ENCODE data around the gene KIF5C.
A peak's percentile ranks its signal among the peaks of the same experiment; 100 is the strongest.

The KIF5C gene

GRCh38 chr2:148866091-148866490 is 8.9 kb upstream of the KIF5C start:
- CTCF ChIA-PET = no interaction called here
- Histone ChIP-seq H3K4me1 (ENCODE audit: control insufficient read depth, insufficient read depth, low read length) (no peaks in the 10 kb centered on the region), H3K9me3 (ENCODE audit: control insufficient read depth, insufficient read depth, low read depth, low read length) (no peaks in the 10 kb centered on the region), H3K27ac (ENCODE audit: extremely low read depth, low read depth, low read length) (no peak overlapping the region), H3K4me3 (ENCODE audit: low read depth, low read length) (no peak overlapping the region), H3K36me3 (ENCODE audit: control insufficient read depth in 2 of 2, insufficient read depth in 1 of 2, low read length in 2 of 2) (no peaks in the 10 kb centered on the region)
- POLR2A ChIA-PET = no interaction called here
- no peak for TF ChIP-seq ZNF777 (tag by site-specific recombination; IDR thresholded peaks at IDR 0.05; ENCODE audit: borderline replicate concordance)
- TF ChIP-seq ZNF211 (tag by site-specific recombination; IDR thresholded peaks at IDR 0.05; ENCODE audit: low read depth) = no peak
- no peak for TF ChIP-seq ZNF214 (tag by site-specific recombination; IDR thresholded peaks at IDR 0.05; ENCODE audit: borderline replicate concordance)
- TF ChIP-seq ZBTB49 (tag by site-specific recombination; IDR thresholded peaks at IDR 0.05; ENCODE audit: low read depth) = no peak
- TF ChIP-seq IKZF3 (tag by site-specific recombination; IDR thresholded peaks at IDR 0.05) = no peak
- no peak for TF ChIP-seq ZNF707 (tag by site-specific recombination; IDR thresholded peaks at IDR 0.05)

GRCh38 chr2:148867079-148867769 is 7.8 kb upstream of the KIF5C start:
- H3K4me3 ChIP-seq (ENCODE audit: low read depth, low read length) = no peak overlapping the region
- POLR2A ChIA-PET = no interaction called here
- H3K27ac ChIP-seq (ENCODE audit: extremely low read depth, low read depth, low read length) = no peak overlapping the region
- CTCF ChIA-PET = interaction anchor here (0.5 to 0.7 kb wide), 3 partner anchors 10 to 897 kb away, joined by 3 to 4 read pairs (median 3); no protein-coding TSS in a partner anchor
- H3K36me3 ChIP-seq (ENCODE audit: control insufficient read depth in 2 of 2, insufficient read depth in 1 of 2, low read length in 2 of 2) = no peaks in the 10 kb centered on the region
- TF ChIP-seq KLF7 (tag by site-specific recombination; IDR thresholded peaks at IDR 0.05; ENCODE audit: borderline replicate concordance) (no peak), KLF1 (tag by site-specific recombination; IDR thresholded peaks at IDR 0.05) (no peak), ZNF843 (tag by site-specific recombination; IDR thresholded peaks at IDR 0.05) (no peak), ZNF830 (tag by site-specific recombination; IDR thresholded peaks at IDR 0.05; ENCODE audit: low read depth) (no peak), ZBTB48 (tag by site-specific recombination; IDR thresholded peaks at IDR 0.05) (no peak), RBAK (tag by site-specific recombination; IDR thresholded peaks at IDR 0.05) (no peak), INSM2 (tag by site-specific recombination; IDR thresholded peaks at IDR 0.05) (no peak), ZNF146 (tag by site-specific recombination; IDR thresholded peaks at IDR 0.05) (no peak), ZEB2 (tag by site-specific recombination; IDR thresholded peaks at IDR 0.05) (no peak), KLF9 (tag by site-specific recombination; IDR thresholded peaks at IDR 0.05; ENCODE audit: low read depth) (no peak)
- H3K9me3 ChIP-seq (ENCODE audit: control insufficient read depth, insufficient read depth, low read depth, low read length) = no peaks in the 10 kb centered on the region
- H3K4me1 ChIP-seq (ENCODE audit: control insufficient read depth, insufficient read depth, low read length) = no peaks in the 10 kb centered on the region

GRCh38 chr2:148875387-148876051 is 492 bp downstream of the KIF5C start:
- CTCF ChIA-PET = no interaction called here
- POLR2A ChIA-PET = interaction anchor here (1.8 kb wide), 1 partner anchor 230 kb away, joined by 4 read pairs; no protein-coding TSS in a partner anchor
- no peak overlapping the region; the same call in 1 of the 2 replicates for H3K27ac ChIP-seq (ENCODE audit: extremely low read depth, low read depth, low read length)
- peaks cover 0 to 9% of the 10 kb centered on the region in 2 experiments; a peak in 1 of 3 replicates for H3K36me3 ChIP-seq (ENCODE audit: control insufficient read depth in 2 of 2, insufficient read depth in 1 of 2, low read length in 2 of 2)
- H3K4me3 ChIP-seq (ENCODE audit: low read depth, low read length) = peak overlapping the region; percentile 61
- no peaks in the 10 kb centered on the region; the same call in 1 of the 2 replicates for H3K9me3 ChIP-seq (ENCODE audit: control insufficient read depth, insufficient read depth, low read depth, low read length)
- no peaks in the 10 kb centered on the region for H3K4me1 ChIP-seq (ENCODE audit: control insufficient read depth, insufficient read depth, low read length)
- TF ChIP-seq ZNF791 (tag by site-specific recombination; IDR thresholded peaks at IDR 0.05) (no peak), ZNF777 (tag by site-specific recombination; IDR thresholded peaks at IDR 0.05; ENCODE audit: borderline replicate concordance) (peak; percentile 58; the same call in 1 of the 2 replicates), HOXA7 (CRISPR knock-in tag; IDR thresholded peaks at IDR 0.05; ENCODE audit: borderline replicate concordance) (no peak), PRDM4 (tag by site-specific recombination; IDR thresholded peaks at IDR 0.05) (peak; percentile 21; the same call in 1 of the 2 replicates), TCF7L2 (IDR thresholded peaks at IDR 0.05; ENCODE audit: borderline replicate concordance, low read depth, low read length) (peak; percentile 54; the same call in 1 of the 2 replicates), ZBTB26 (tag by site-specific recombination; optimal IDR thresholded peaks at IDR 0.05) (peak; percentile 24)
